Measurements from ENCODE around the gene CTNNBL1.

The CTNNBL1 gene

DNA sequence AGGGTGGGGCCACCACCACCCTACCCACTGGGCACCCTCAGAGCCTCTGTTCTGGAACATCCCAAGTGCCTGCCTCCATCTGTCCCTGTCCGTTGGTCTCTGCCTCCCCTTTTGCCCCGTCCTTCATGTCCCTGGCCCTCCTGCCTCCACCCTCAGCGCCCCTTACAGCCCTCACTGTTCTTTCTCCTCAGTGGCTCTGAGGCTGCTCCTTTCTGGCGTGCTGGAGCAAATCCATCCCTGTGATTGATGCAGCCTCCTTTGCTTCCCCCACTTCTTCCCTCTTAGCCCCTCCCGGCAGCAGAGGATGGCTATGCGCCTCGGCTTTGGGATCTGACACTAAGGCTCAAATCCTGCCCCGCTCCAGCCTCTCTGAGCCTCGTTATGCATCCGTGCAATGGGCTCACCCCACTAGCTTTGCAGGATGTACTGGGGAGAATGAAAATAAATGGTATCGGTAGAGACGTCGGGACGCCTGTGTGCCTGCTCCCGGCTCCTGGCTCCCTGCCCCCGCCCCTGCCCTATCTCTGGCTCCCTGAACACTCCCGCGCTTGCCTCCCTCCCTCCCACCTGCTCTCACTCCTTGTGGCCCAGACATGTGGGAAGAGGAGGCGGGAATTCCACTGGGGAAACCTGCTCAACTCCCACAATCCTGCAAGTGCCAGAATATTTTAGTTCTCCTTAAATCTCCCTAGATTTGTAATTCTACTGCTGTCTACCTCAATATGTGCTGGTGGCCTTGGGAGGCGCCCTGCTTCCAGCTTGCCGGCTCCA is 222.2 kb downstream of the CTNNBL1 start:
- in situ Hi-C loops (cut with HindIII; ENCODE audit: low sequenced_read_pairs), result loop anchor here (5.0 kb wide), 1 partner anchor 81 kb away; no protein-coding TSS in a partner anchor
- DNase-seq (ENCODE audit: low read depth), result no peak
- no peak overlapping the region for H3K4me3 ChIP-seq (ENCODE audit: low read depth, low read length)
- TF ChIP-seq CTCF (IDR thresholded peaks at IDR 0.05; ENCODE audit: low read depth, low read length, missing control alignments), result no peak

GRCh38 chr20:37917461-37917860 is 223.6 kb downstream of the CTNNBL1 start:
- no peak for TF ChIP-seq CTCF (IDR thresholded peaks at IDR 0.05; ENCODE audit: low read depth, low read length, missing control alignments)
- no peak overlapping the region for H3K4me3 ChIP-seq (ENCODE audit: low read depth, low read length)
- in situ Hi-C loops (cut with HindIII; ENCODE audit: low sequenced_read_pairs), result loop anchor here (5.0 kb wide), 1 partner anchor 80 kb away; no protein-coding TSS in a partner anchor
- no peak for DNase-seq (ENCODE audit: low read depth)

DNA sequence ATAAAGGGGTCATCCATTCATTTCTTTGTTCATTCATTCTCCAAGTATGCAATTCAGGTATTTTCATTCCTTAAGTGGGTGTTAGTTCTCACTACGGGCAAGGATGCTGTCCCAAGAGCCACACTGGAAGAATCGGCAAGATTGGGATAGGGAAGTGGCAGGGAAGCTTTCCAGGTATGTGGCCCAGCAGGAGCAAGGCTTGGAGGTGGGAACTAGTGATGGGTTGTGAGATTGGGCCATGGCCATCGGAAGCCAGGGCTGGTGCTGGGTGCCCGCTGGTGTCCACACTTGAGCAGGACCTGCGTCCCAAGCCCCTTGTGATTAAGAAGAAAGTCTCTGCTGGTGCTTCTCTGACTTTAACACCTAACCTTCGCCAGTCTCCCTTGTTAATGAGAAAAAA is 224.2 kb downstream of the CTNNBL1 start:
- DNase-seq (ENCODE audit: low read depth), result no peak
- in situ Hi-C loops (cut with HindIII; ENCODE audit: low sequenced_read_pairs), result loop anchor here (5.0 kb wide), 1 partner anchor 79 kb away; no protein-coding TSS in a partner anchor
- H3K4me3 ChIP-seq (ENCODE audit: low read depth, low read length), result no peak overlapping the region
- no peak for TF ChIP-seq CTCF (IDR thresholded peaks at IDR 0.05; ENCODE audit: low read depth, low read length, missing control alignments)

DNA sequence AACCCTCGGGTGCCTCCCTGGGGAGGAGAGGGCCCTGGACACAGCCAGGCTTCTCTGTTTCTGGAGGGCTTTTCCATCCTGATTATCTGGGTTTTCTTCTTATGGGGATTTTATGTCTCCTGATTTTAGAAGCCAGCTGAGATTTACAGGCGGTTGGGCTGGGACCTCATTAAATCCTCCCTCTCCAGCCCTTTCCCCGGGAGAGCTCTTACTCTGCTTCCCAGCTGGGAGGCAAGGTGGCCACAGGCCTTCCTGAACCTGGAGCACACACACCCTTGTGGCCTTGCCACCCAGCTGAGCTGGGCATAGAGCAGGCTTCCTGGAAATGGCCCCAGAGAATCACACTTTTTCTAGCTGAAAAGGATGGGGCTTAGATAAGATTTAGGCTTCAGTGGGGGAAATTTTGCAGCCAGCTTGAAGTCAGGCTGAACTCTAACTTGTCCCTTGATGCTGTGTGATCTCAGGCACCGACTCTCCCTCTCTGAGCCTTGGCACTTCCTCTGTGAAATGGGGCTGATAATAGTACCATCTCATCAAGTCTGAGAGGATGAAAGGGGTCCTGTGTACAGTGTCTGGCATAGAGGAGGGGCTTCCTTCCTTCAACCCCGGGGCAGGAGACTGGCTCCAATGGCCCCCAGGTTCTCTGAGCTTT is 225.7 kb downstream of the CTNNBL1 start:
- in situ Hi-C loops (cut with HindIII; ENCODE audit: low sequenced_read_pairs), result loop anchor here (5.0 kb wide), 1 partner anchor 78 kb away; no protein-coding TSS in a partner anchor
- no peak for TF ChIP-seq CTCF (IDR thresholded peaks at IDR 0.05; ENCODE audit: low read depth, low read length, missing control alignments)
- no peak overlapping the region for H3K4me3 ChIP-seq (ENCODE audit: low read depth, low read length)
- no peak for DNase-seq (ENCODE audit: low read depth)

DNA sequence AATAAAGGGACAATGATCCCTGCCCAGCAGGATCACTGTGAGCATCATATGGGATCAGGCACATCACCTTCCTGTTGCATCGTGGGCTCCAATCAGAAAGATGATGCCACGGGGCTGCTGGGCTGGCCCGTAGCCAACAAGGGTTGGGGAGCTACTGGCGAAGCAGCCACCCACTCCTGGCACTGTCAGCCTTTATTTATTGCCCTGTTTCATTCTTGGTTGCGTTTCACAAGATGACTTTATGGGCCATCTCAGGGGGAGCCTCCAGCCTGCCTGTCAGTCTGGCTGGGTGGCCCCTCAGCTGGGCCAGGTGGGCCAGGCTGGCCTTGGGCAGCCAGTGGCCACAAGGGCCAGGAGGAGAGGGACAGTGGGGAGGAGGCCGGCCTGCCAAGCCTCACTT is 226.4 kb downstream of the CTNNBL1 start:
- H3K4me3 ChIP-seq (ENCODE audit: low read depth, low read length), result no peak overlapping the region
- in situ Hi-C loops (cut with HindIII; ENCODE audit: low sequenced_read_pairs), result no loop called here
- no peak for DNase-seq (ENCODE audit: low read depth)
- TF ChIP-seq CTCF (IDR thresholded peaks at IDR 0.05; ENCODE audit: low read depth, low read length, missing control alignments), result no peak

GRCh38 chr20:37920679-37921322 is 227.0 kb downstream of the CTNNBL1 start:
- in situ Hi-C loops (cut with HindIII; ENCODE audit: low sequenced_read_pairs), result no loop called here
- no peak overlapping the region for H3K4me3 ChIP-seq (ENCODE audit: low read depth, low read length)
- DNase-seq (ENCODE audit: low read depth), result no peak
- TF ChIP-seq CTCF (IDR thresholded peaks at IDR 0.05; ENCODE audit: low read depth, low read length, missing control alignments), result no peak
